Endothelial cell of umbilical vein (primary cell): ENCODE results near the gene PARD3B. TPM values are rescaled to one million over a fixed set of nuclear protein-coding genes. Genes with fewer than 3 reads are reported as not detected.

Source experiments
- BruUV-seq: library from RNA; stranded (reverse); fragments of 400-500 nt; replicated peaks from 2 replicates; lab custom pipeline; 2021; lab: Mats Ljungman, UMichigan
- CTCF ChIA-PET: fragments of 300-600, 350-600 bp; sonication (Branson Sonifier 250); formaldehyde crosslinking; loops from one replicate; lab custom pipeline; 2021; ENCODE audit warnings: antibody characterized with exemption, inconsistent platforms; lab: Charles Lee
- POLR2A ChIA-PET: fragments of 300-600, 350-600 bp; sonication (Branson Sonifier 250); formaldehyde crosslinking; loops from one replicate; lab custom pipeline; 2021; ENCODE audit warnings: antibody characterized with exemption, inconsistent platforms; lab: Charles Lee
- DNase-seq: peaks from one replicate; pipeline ENCODE4 v3.0.0-alpha.2; 2011; ENCODE audit warnings: low read depth, low spot score
- FAIRE-seq: peaks from 2 replicates; lab custom pipeline; 2011; peaks lifted over from hg19 to GRCh38; lab: Jason Lieb, UNC
- H2AFZ ChIP-seq: 2 replicates; pipeline ENCODE4 v1.6.0; 2012; ENCODE audit warnings: low read depth, low read length, control low read depth, inconsistent platforms
- H3K27ac ChIP-seq: 2 replicates; pipeline ENCODE4 v1.5.1; 2011; ENCODE audit warnings: low read depth, mild to moderate bottlenecking, control low read depth, low read length, moderate library complexity; ENCODE audit not compliant: insufficient read depth
- H3K27me3 ChIP-seq, 2 experiments: 2 replicates each; pipeline versions ENCODE4 v1.6.0 to v1.6.1; 2011; ENCODE audit warnings: low read length in 2 of 2, mixed read lengths in 1 of 2; ENCODE audit not compliant: control insufficient read depth in 2 of 2, insufficient read depth in 2 of 2
- H3K36me3 ChIP-seq, 2 experiments: 2 replicates in 1 of 2; 3 replicates in 1 of 2; pipeline ENCODE4 v1.5.1; 2011; ENCODE audit warnings: low read length in 2 of 2, mild to moderate bottlenecking in 1 of 2, moderate library complexity in 1 of 2; ENCODE audit not compliant: control insufficient read depth in 2 of 2, insufficient read depth in 2 of 2; ENCODE audit errors: extremely low read depth in 1 of 2
- H3K4me1 ChIP-seq: 3 replicates; pipeline ENCODE4 v1.5.1; 2011; ENCODE audit warnings: mild to moderate bottlenecking, low read length; ENCODE audit not compliant: control insufficient read depth, insufficient read depth; ENCODE audit errors: extremely low read depth
- H3K4me2 ChIP-seq: 2 replicates; pipeline ENCODE4 v1.6.1; 2011; ENCODE audit warnings: low read length, control low read depth, mixed read lengths; ENCODE audit not compliant: insufficient read depth
- H3K4me3 ChIP-seq, 3 experiments: fragments of 200-600 bp in 1 of 3; sonication (generic), shearing (Covaris generic) in 1 of 3; replicated peaks in 1 of 3; 2 replicates each; pipeline ENCODE4 v1.5.1; 2011 to 2016; ENCODE audit warnings: control low read depth in 3 of 3, low read length in 3 of 3, mild to moderate bottlenecking in 2 of 3, inconsistent platforms in 1 of 3, low read depth in 1 of 3, moderate library complexity in 1 of 3; ENCODE audit not compliant: insufficient read depth in 1 of 3
- H3K79me2 ChIP-seq: 2 replicates; pipeline ENCODE4 v1.6.0; 2012; ENCODE audit warnings: low read length, inconsistent platforms; ENCODE audit not compliant: control insufficient read depth, insufficient read depth
- H3K9ac ChIP-seq: replicated peaks from 2 replicates; pipeline ENCODE3; 2011; ENCODE audit warnings: low read length, control low read depth; ENCODE audit not compliant: insufficient read depth; ENCODE audit errors: extremely low read depth
- H3K9me1 ChIP-seq: replicated peaks from 3 replicates; pipeline ENCODE4 v1.6.0; 2011; ENCODE audit warnings: mild to moderate bottlenecking, low read length; ENCODE audit not compliant: control insufficient read depth, insufficient read depth; ENCODE audit errors: extremely low read depth
- H3K9me3 ChIP-seq: replicated peaks from 2 replicates; pipeline ENCODE4 v1.5.1; 2012; ENCODE audit warnings: low read length, inconsistent platforms; ENCODE audit not compliant: control insufficient read depth, insufficient read depth
- H4K20me1 ChIP-seq: replicated peaks from 2 replicates; pipeline ENCODE3; 2011; ENCODE audit warnings: mild to moderate bottlenecking, low read length; ENCODE audit not compliant: control insufficient read depth, insufficient read depth; ENCODE audit errors: extremely low read depth
- CTCF ChIP-seq, 2 donors: IDR thresholded peaks; 1 replicate in 1 of 2; 2 replicates in 1 of 2; pipeline ENCODE4 v1.5.1; 2011; ENCODE audit warnings: low read length in 2 of 2, mild to moderate bottlenecking in 2 of 2, moderate library complexity in 2 of 2, control low read depth in 1 of 2, inconsistent platforms in 1 of 2, low read depth in 1 of 2; ENCODE audit not compliant: insufficient read depth in 1 of 2; ENCODE audit errors: extremely low read depth in 1 of 2
- EZH2 ChIP-seq: IDR thresholded peaks from 2 replicates; pipeline ENCODE4 v1.6.1; 2012; ENCODE audit warnings: borderline replicate concordance, low read depth, mild to moderate bottlenecking, moderate library complexity, low read length, inconsistent platforms; ENCODE audit not compliant: severe bottlenecking
- FOS ChIP-seq: IDR thresholded peaks from 2 replicates; pipeline ENCODE4 v1.6.1; 2011; ENCODE audit warnings: mild to moderate bottlenecking, low read length, moderate library complexity, borderline replicate concordance; ENCODE audit not compliant: insufficient read depth
- GATA2 ChIP-seq: IDR thresholded peaks from 2 replicates; pipeline ENCODE4 v1.7.0; 2011; ENCODE audit warnings: low read depth, mild to moderate bottlenecking, moderate library complexity, mixed read lengths, low read length; ENCODE audit not compliant: insufficient read length, insufficient read depth
- JUN ChIP-seq: IDR thresholded peaks from 2 replicates; pipeline ENCODE4 v1.6.1; 2011; ENCODE audit warnings: borderline replicate concordance, low read depth; ENCODE audit not compliant: insufficient read length, insufficient read depth
- MAX ChIP-seq: IDR thresholded peaks from 2 replicates; pipeline ENCODE4 v1.6.1; 2011; ENCODE audit not compliant: insufficient read depth, insufficient read length
- MYC ChIP-seq: IDR thresholded peaks from one replicate; pipeline ENCODE4 v1.6.1; 2011; ENCODE audit warnings: mild to moderate bottlenecking, low read depth, low read length
- POLR2A ChIP-seq: IDR thresholded peaks from 2 replicates; pipeline ENCODE4 v1.6.1; 2012; ENCODE audit warnings: low read depth, mild to moderate bottlenecking, control low read depth, low read length
- POLR2AphosphoS5 ChIP-seq: IDR thresholded peaks from 2 replicates; pipeline ENCODE4 v1.6.1; 2012; ENCODE audit warnings: low read depth, mild to moderate bottlenecking, control low read depth, low read length, moderate library complexity; ENCODE audit not compliant: insufficient read depth
- dilution Hi-C: fragments of 300-500 bp; cut with MboI; formaldehyde crosslinking; loops from one replicate; pipeline ENCODE4 v1.15.0; 2019; ENCODE audit warnings: low sequenced_read_pairs; ENCODE audit not compliant: extremely low pct_ligation_motif_present
- intact Hi-C: fragments of 100-400 bp; cut with micrococcal nuclease; formaldehyde crosslinking; loops from one replicate; pipeline ENCODE4 v1.10.0; 2022
- polyA plus RNA-seq, 4 experiments: library from polyadenylated mRNA; depleted of rRNA in 3 of 4; stranded (reverse) in 3 of 4; unstranded in 1 of 4; fragments of >200 nt; gene quantifications; 2 replicates each; pipeline versions ENCODE4 v1.2.1 to v1.2.3, GENCODE V29; 2011 to 2012; ENCODE audit warnings: missing spikeins in 1 of 4
- total RNA-seq: library from RNA; stranded (reverse); gene quantifications from 2 replicates; pipeline ENCODE4 v1.2.3, GENCODE V29; 2021

PARD3B gene
- total and polyA plus RNA-seq, 2 donors (not counting 3 experiments of a cell fraction or from before 2014, with no cell fraction given), result 2.2 to 30.9 TPM

GRCh38 chr2:205402011-205402410 lies 856.7 kb downstream of the PARD3B start:
- dilution Hi-C loops, result no loop called here

More at GRCh38 chr2:205402011-205402410, 856.7 kb downstream of the PARD3B start:
- no TSS peak for BruUV-seq
- DNase-seq, result no peak
- Histone ChIP-seq H3K4me2 (no peak overlapping the region), H3K9me1 (no peaks in the 10 kb centered on the region), H3K27ac (no peak overlapping the region), H4K20me1 (no peaks in the 10 kb centered on the region), H3K4me3 (no peak overlapping the region), H3K9ac (no peak overlapping the region), H3K4me1 (peaks cover 17% of the 10 kb centered on the region), H3K27me3 (no peaks in the 10 kb centered on the region), H2AFZ (no peak overlapping the region), H3K36me3 (peaks cover 0 to 3% of the 10 kb centered on the region in 2 experiments), H3K9me3 (no peaks in the 10 kb centered on the region), H3K79me2 (no peaks in the 10 kb centered on the region)
- no peak for FAIRE-seq
- TF ChIP-seq FOS (no peak), EZH2 (no peak), POLR2A (no peak), MYC (no peak), MAX (no peak), GATA2 (no peak), CTCF (IDR thresholded peaks at IDR 0.05; ENCODE audit: extremely low read depth in 1 of 2, insufficient read depth in 1 of 2, low read depth in 1 of 2, low read length in 2 of 2) (no peak), POLR2AphosphoS5 (no peak), JUN (no peak)
- CTCF ChIA-PET, result interaction anchor here (1.1 to 3.7 kb wide), 2 partner anchors 11 to 274 kb away, joined by 3 to 14 read pairs; no protein-coding TSS in a partner anchor
- intact Hi-C loops, result loop anchor here (10.0 kb wide), 1 partner anchor 1077 kb away; no protein-coding TSS in a partner anchor
- POLR2A ChIA-PET, result interaction anchor here (0.6 kb wide), 1 partner anchor 12 kb away, joined by 6 read pairs; no protein-coding TSS in a partner anchor
